ENCODE measurements around the gene RIOX2.

RIOX2 gene

GRCh38 chr3:97901313-97902248 lies 70.7 kb downstream of the RIOX2 start:
- no peak for DNase-seq

GRCh38 chr3:97899331-97899730 lies 72.9 kb downstream of the RIOX2 start:
- no peak for DNase-seq

- DNase-seq: no peak
Observed at GRCh38 chr3:97896547-97896946, 75.7 kb downstream of the RIOX2 start.

- DNase-seq: peak; percentile 74
Observed at GRCh38 chr3:97896129-97896528, 76.1 kb downstream of the RIOX2 start.

GRCh38 chr3:97895216-97895615 lies 77.0 kb downstream of the RIOX2 start:
- DNase-seq: no peak

GRCh38 chr3:97892852-97893251 lies 79.4 kb downstream of the RIOX2 start:
- DNase-seq: no peak

All from NCI-H2227 treated with DMSO at 0.1 percent for 48 hours (cell line).